NT2/D1 (cell line): ENCODE results near the gene CYBRD1.

Source experiments
- DNase-seq: peaks from one replicate; pipeline ENCODE4 v3.0.0-alpha.2; 2011; ENCODE audit warnings: low read depth, low spot score
- H3K27me3 ChIP-seq: 2 replicates; pipeline ENCODE4 v1.6.0; 2011; ENCODE audit warnings: mild to moderate bottlenecking; ENCODE audit not compliant: insufficient read length, insufficient read depth
- H3K36me3 ChIP-seq: 2 replicates; pipeline ENCODE4 v1.6.1; 2011; ENCODE audit warnings: mild to moderate bottlenecking, low read length, mixed read lengths; ENCODE audit not compliant: insufficient read depth, insufficient read length
- H3K4me1 ChIP-seq: 2 replicates; pipeline ENCODE4 v1.5.1; 2011; ENCODE audit not compliant: insufficient read depth, insufficient read length
- H3K4me3 ChIP-seq: 2 replicates; pipeline ENCODE4 v1.5.1; 2011; ENCODE audit warnings: low read depth; ENCODE audit not compliant: insufficient read length
- H3K9ac ChIP-seq: 2 replicates; pipeline ENCODE4 v1.6.0; 2011; ENCODE audit warnings: low read depth; ENCODE audit not compliant: insufficient read length
- H3K9me3 ChIP-seq: 2 replicates; pipeline ENCODE4 v1.5.1; 2011; ENCODE audit warnings: mild to moderate bottlenecking, low read length; ENCODE audit not compliant: insufficient read depth
- SUZ12 ChIP-seq: IDR thresholded peaks from 2 replicates; pipeline ENCODE4 v1.6.1; 2011; ENCODE audit not compliant: insufficient read length, insufficient read depth; ENCODE audit errors: extremely low read depth
- YY1 ChIP-seq: IDR thresholded peaks from 2 replicates; pipeline ENCODE4 v1.6.1; 2011; ENCODE audit not compliant: insufficient read length, insufficient read depth
- ZNF274 ChIP-seq: IDR thresholded peaks from 2 replicates; pipeline ENCODE4 v1.6.1; 2011; ENCODE audit warnings: mild to moderate bottlenecking, low read depth, low read length

Gene CYBRD1

GRCh38 chr2:171554991-171555615 is 32.8 kb downstream of the CYBRD1 start:
- Histone ChIP-seq H3K4me1 (no peaks in the 10 kb centered on the region), H3K36me3 (peaks cover 13% of the 10 kb centered on the region), H3K4me3 (no peak overlapping the region), H3K27me3 (no peaks in the 10 kb centered on the region), H3K9ac (no peak overlapping the region), H3K9me3 (0 out of 2 replicates have a peak, but pooled peaks cover 4% of the 10 kb centered on the region)
- no peak for TF ChIP-seq ZNF274
- no peak for TF ChIP-seq SUZ12
- TF ChIP-seq YY1 = no peak
- no peak for DNase-seq

DNA sequence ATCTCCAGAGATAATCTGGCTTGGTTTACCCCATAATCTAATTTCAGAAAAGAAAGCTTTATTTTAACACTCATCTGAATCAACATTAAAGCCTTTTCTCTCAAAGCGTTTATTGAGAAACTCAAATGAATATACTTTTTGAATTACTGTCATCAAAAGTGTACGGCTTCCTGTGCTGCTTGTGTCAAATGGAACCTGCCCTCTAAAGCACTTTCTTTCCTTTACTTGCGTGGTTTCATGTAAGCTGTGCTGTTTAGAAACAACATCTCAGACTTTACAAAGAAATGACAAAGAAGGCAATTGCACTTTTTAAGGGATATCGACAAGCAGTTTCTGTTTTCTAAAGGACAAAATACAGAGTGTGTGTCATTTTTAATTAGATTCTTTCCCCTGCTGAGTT is 35.1 kb downstream of the CYBRD1 start:
- DNase-seq = no peak
- Histone ChIP-seq H3K36me3 (peaks cover 13% of the 10 kb centered on the region), H3K27me3 (no peaks in the 10 kb centered on the region), H3K4me1 (no peaks in the 10 kb centered on the region), H3K9ac (no peak overlapping the region), H3K4me3 (no peak overlapping the region), H3K9me3 (0 out of 2 replicates have a peak, but pooled peaks cover 4% of the 10 kb centered on the region)
- no peak for TF ChIP-seq ZNF274
- no peak for TF ChIP-seq SUZ12
- TF ChIP-seq YY1 = no peak

GRCh38 chr2:171563301-171563700 is 41.0 kb downstream of the CYBRD1 start:
- Histone ChIP-seq H3K27me3 (peaks cover 2% of the 10 kb centered on the region), H3K9ac (no peak overlapping the region), H3K4me3 (no peak overlapping the region), H3K9me3 (no peaks in the 10 kb centered on the region), H3K36me3 (no peaks in the 10 kb centered on the region), H3K4me1 (no peaks in the 10 kb centered on the region)
- DNase-seq = no peak
- TF ChIP-seq ZNF274 = no peak
- TF ChIP-seq SUZ12 = no peak
- no peak for TF ChIP-seq YY1

DNA sequence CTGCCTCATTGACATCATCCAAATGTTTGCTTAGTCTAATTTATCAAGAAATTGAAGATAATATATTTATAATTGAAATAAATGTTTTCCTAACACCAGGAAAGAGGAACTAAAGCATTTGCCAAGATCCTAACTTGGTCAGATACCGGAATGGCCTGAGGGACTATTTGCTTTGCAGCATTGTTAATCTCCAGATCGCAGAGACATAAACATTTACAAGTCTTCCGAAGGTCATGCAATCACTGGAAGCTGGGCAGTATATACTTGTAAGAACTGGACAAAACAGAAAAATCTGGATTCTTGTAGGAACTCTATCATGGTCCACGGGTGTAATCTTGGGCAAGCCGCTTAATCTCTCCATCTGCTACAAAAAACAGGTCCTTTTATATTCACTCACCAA is 42.2 kb downstream of the CYBRD1 start:
- Histone ChIP-seq H3K9me3 (no peaks in the 10 kb centered on the region), H3K4me1 (no peaks in the 10 kb centered on the region), H3K27me3 (peaks cover 2% of the 10 kb centered on the region), H3K36me3 (no peaks in the 10 kb centered on the region), H3K4me3 (no peak overlapping the region), H3K9ac (no peak overlapping the region)
- no peak for DNase-seq
- TF ChIP-seq SUZ12 (no peak), ZNF274 (no peak), YY1 (no peak)

DNA sequence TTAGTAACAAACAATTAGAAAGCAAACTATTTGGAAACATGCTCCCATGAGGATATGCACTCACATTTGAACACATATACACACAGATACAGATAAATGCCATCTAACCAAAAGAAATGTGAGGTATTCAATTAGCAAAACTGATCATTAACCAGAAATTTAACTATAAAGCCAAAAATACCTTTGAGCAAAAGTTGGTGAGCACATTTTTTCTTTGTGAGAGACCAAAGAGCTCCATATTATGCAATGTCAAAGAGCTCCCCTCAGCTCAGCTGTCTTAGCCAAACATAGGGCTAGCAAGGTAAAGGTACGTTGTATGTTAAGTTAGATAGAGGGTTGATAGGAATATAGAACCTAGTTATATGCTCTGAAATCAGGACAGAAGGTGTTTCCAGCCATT is 43.8 kb downstream of the CYBRD1 start:
- H3K4me3 ChIP-seq = no peak overlapping the region
- TF ChIP-seq ZNF274 (no peak), SUZ12 (no peak), YY1 (no peak)
- peaks cover 2% of the 10 kb centered on the region for H3K27me3 ChIP-seq
- no peaks in the 10 kb centered on the region for H3K9me3 ChIP-seq
- H3K36me3 ChIP-seq = no peaks in the 10 kb centered on the region
- DNase-seq = no peak
- no peaks in the 10 kb centered on the region for H3K4me1 ChIP-seq
- H3K9ac ChIP-seq = no peak overlapping the region

DNA sequence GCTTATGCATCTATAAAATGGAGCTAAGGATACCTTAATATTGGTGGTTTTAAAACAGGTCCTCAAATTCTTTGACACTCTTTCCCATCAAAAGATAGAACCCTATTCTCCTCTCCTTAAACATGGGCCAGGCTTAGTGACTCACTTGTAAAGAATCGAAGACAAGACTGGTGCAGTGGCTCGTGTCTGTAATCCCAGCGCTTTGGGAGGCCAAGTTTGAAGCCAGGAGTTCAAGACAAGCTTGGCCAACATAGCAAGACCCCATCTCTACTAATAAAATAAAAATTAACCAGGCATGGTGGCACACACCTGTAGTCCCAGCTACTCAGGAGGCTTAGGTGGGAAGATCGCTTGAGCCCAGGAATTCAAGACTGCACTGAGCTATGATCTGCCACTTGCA is 44.5 kb downstream of the CYBRD1 start:
- Histone ChIP-seq H3K27me3 (peaks cover 2% of the 10 kb centered on the region), H3K9ac (no peak overlapping the region), H3K9me3 (no peaks in the 10 kb centered on the region), H3K36me3 (no peaks in the 10 kb centered on the region), H3K4me3 (no peak overlapping the region), H3K4me1 (no peaks in the 10 kb centered on the region)
- TF ChIP-seq ZNF274 (no peak), YY1 (no peak), SUZ12 (no peak)
- DNase-seq = no peak

- TF ChIP-seq SUZ12 = no peak
- DNase-seq = no peak
- Histone ChIP-seq H3K36me3 (no peaks in the 10 kb centered on the region), H3K9ac (no peak overlapping the region), H3K27me3 (peaks cover 8% of the 10 kb centered on the region), H3K4me3 (no peak overlapping the region), H3K9me3 (no peaks in the 10 kb centered on the region), H3K4me1 (no peaks in the 10 kb centered on the region)
These were observed 45.8 kb downstream of the CYBRD1 start for GRCh38 chr2:171568089-171568488.

DNA sequence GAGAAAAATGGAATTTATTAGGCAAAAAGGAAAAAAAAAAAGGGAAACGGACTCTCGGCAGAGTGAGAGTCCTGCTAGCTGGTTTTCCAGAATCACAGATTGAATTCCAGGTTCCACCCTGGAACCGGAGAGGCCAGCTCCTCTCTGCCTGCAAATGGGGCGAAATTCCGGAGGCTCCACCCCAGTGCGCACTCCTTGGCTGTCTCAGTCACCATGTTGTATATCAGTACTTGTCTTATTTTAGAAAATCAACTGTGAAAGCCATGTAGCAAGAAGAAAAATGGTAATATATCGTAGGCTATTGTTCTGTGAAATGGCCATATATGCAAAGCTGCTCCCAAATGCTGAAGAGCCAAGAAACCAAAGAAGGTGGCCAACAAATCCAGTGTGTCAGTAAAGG is 49.4 kb downstream of the CYBRD1 start:
- Histone ChIP-seq H3K36me3 (no peaks in the 10 kb centered on the region), H3K9ac (no peak overlapping the region), H3K4me1 (no peaks in the 10 kb centered on the region), H3K9me3 (no peaks in the 10 kb centered on the region), H3K27me3 (peaks cover 14% of the 10 kb centered on the region), H3K4me3 (no peak overlapping the region)
- no peak for DNase-seq
- no peak for TF ChIP-seq ZNF274
- TF ChIP-seq SUZ12 = no peak
- TF ChIP-seq YY1 = no peak
